Activated CD4-positive, alpha-beta T cell treated with anti-CD3 and anti-CD28 coated beads for 36 hours (primary cell): ENCODE measurements around the gene INPP5A. TPM values are rescaled to one million over a fixed set of nuclear protein-coding genes. Genes with fewer than 3 reads are reported as not detected.
A peak's percentile ranks its signal among the peaks of the same experiment; 100 is the strongest.

Source experiments
- ATAC-seq: fragments of 200-7000 bp; cut with Tn5 transposase; one replicate; pipeline ENCODE4 v1.10.0; 2021; ENCODE audit warnings: mild to moderate bottlenecking, moderate library complexity
- CTCF ChIA-PET: fragments of 350-600 bp; sonication (Branson Sonifier 250); formaldehyde crosslinking; loops from one replicate; lab custom pipeline; 2021; ENCODE audit warnings: antibody characterized with exemption; lab: Charles Lee
- POLR2A ChIA-PET: fragments of 350-600 bp; sonication (Branson Sonifier 250); formaldehyde crosslinking; loops from one replicate; lab custom pipeline; 2021; ENCODE audit warnings: antibody characterized with exemption, inconsistent platforms; lab: Charles Lee
- DNase-seq: peaks from one replicate; pipeline ENCODE4 v3.0.0-alpha.2; 2020
- H3K27ac Mint-ChIP-seq: one replicate; pipeline ENCODE4 v1.8.0; 2021; ENCODE audit warnings: mixed read lengths
- H3K27me3 Mint-ChIP-seq: one replicate; pipeline ENCODE4 v1.8.0; 2021; ENCODE audit warnings: mixed read lengths
- H3K36me3 Mint-ChIP-seq: one replicate; pipeline ENCODE4 v1.8.0; 2021; ENCODE audit warnings: low read depth, mixed read lengths
- H3K4me1 Mint-ChIP-seq: one replicate; pipeline ENCODE4 v1.8.0; 2021; ENCODE audit warnings: mixed read lengths
- H3K4me3 Mint-ChIP-seq: one replicate; pipeline ENCODE4 v1.8.0; 2021; ENCODE audit warnings: mild to moderate bottlenecking, moderate library complexity, mixed read lengths
- H3K9me3 Mint-ChIP-seq: one replicate; pipeline ENCODE4 v1.8.0; 2021; ENCODE audit warnings: low read depth, mixed read lengths
- intact Hi-C, 2 experiments: fragments of 100-400 bp; cut with DNase I in 1 of 2; cut with micrococcal nuclease in 1 of 2; formaldehyde crosslinking; loops; one replicate each; pipeline versions ENCODE4 v1.14.2 to v1.15.1; 2022 to 2024; cut with DNase I, micrococcal nuclease
- total RNA-seq, 2 experiments: library from RNA; stranded (reverse); gene quantifications; one replicate each; pipeline ENCODE4 v1.2.3, GENCODE V29; 2021

INPP5A gene
- total RNA-seq, 2 experiments from 2014 or later, result 8.1 to 9.3 TPM

DNA sequence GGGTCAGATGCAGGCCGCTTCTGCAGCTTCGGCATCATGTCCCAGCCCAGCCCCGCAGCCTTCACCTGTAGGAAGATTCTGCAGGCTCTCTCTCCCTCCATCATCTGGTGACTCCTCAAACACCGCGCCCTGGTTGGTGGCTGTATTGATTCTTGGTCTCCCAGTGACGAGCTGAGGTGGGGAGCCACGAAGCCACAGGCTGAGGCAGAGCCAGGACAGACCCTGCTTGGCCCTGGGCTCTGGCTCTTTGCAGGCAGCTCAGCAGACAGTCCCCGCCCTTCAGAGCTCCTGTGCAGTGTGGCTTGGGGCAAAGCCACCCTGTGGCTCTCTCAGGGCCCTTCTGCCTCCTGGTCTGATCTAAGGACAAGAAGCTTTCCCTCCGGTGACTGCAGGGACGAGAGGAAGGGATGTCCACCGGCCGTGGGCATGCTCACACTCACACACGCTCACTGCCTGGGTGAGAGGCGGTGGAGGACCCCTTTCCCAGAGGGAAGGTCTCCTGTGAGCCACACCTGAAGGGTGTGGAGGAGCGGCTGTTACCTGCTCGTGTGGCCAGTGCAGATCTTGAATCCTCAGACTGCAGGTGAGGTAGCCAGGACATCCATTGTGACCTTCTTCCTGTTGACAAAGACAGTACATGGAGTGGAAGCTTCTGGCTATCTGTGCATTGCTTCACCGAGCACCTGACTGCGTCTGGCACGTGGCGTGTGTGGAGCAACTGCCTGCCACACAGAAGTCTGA lies 79.6 kb downstream of the INPP5A start:
- Mint-ChIP-seq H3K36me3 (peaks cover 32% of the 10 kb centered on the region), H3K27ac (no peak overlapping the region), H3K4me3 (no peak overlapping the region), H3K27me3 (peaks cover 3% of the 10 kb centered on the region), H3K9me3 (peaks cover 16% of the 10 kb centered on the region), H3K4me1 (peaks cover 22% of the 10 kb centered on the region)
- ChIA-PET CTCF (interaction anchor here (0.9 kb wide), 1 partner anchor 37 kb away, joined by 3 read pairs; no protein-coding TSS in a partner anchor), POLR2A (no interaction called here)
- DNase-seq (no peak), ATAC-seq (no peak)
- intact Hi-C loops, result loop anchor here (1.0 to 5.0 kb wide), 3 partner anchors 28 to 42 kb away; no protein-coding TSS in a partner anchor

DNA sequence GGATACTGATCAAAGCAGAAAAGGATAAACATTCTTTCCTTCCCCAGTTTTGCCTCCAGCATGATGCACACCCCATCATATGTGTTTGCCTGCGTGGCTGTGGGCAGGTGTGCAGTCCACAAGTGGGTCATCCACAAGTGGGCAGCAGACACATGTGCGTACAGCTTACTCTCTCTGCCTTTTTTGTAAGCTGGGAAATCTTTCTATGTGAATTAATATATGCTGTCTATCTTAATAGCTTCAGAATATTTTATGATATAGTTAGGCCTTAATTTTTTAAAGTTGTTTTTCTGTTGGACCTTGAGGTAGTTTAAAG lies 80.1 kb downstream of the INPP5A start:
- Mint-ChIP-seq H3K27ac (no peak overlapping the region), H3K4me3 (no peak overlapping the region), H3K36me3 (peaks cover 32% of the 10 kb centered on the region), H3K27me3 (peaks cover 3% of the 10 kb centered on the region), H3K4me1 (peaks cover 20% of the 10 kb centered on the region), H3K9me3 (peaks cover 16% of the 10 kb centered on the region)
- CTCF ChIA-PET, result interaction anchor here (1.0 kb wide), 1 partner anchor 37 kb away, joined by 3 read pairs; no protein-coding TSS in a partner anchor
- POLR2A ChIA-PET, result no interaction called here
- ATAC-seq (no peak), DNase-seq (no peak)
- intact Hi-C loops, result loop anchor here (2.0 to 5.0 kb wide), 2 partner anchors 29 to 40 kb away; no protein-coding TSS in a partner anchor

DNA sequence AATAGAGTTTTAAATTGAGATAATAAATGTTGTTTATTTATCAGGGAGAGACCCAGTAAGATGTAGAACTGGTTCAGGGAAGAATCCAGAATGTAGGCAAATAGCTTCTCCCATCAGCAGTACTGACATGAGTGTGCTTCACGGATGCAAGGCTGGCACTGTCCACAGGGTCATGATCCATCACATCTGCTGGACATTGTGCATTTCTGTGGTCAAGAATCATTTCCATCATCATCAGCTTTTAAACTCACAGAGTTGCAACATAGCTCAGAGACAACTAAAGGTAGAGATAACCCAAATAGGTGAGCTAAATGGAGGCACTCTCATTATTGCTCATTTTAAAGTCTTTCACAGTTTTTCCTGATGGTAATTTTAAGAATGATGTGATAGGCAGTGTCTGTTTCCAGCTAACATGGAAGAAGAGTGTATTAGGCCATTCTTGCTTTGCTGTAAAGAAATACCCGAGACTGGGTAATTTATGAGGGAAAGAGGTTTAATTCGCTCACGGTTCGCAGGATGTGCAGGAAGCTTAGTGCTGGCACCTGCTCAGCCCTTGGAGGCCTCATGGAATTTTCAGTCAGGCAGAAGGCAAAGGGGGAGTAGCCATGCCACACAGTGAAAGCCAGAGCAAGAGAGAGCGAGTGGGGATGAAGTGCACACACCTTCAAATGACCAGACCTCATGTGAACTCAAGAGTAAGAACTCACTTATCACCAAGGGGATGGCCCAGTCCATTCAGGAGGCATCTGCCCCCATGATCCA lies 80.8 kb downstream of the INPP5A start:
- ChIA-PET POLR2A (no interaction called here), CTCF (interaction anchor here (1.0 kb wide), 1 partner anchor 36 kb away, joined by 3 read pairs; no protein-coding TSS in a partner anchor)
- Mint-ChIP-seq H3K27me3 (peaks cover 3% of the 10 kb centered on the region), H3K27ac (no peak overlapping the region), H3K9me3 (peaks cover 16% of the 10 kb centered on the region), H3K4me1 (peaks cover 20% of the 10 kb centered on the region), H3K36me3 (peaks cover 32% of the 10 kb centered on the region), H3K4me3 (no peak overlapping the region)
- intact Hi-C loops, result loop anchor here in 1 of 2 experiments (5.0 kb wide), 1 partner anchor 41 kb away; no protein-coding TSS in a partner anchor
- DNase-seq, result no peak
- no peak for ATAC-seq

GRCh38 chr10:132619927-132620326 lies 82.3 kb downstream of the INPP5A start:
- no peak overlapping the region for H3K4me3 Mint-ChIP-seq
- H3K4me1 Mint-ChIP-seq, result peaks cover 16% of the 10 kb centered on the region
- CTCF ChIA-PET, result no interaction called here
- peaks cover 16% of the 10 kb centered on the region for H3K9me3 Mint-ChIP-seq
- H3K36me3 Mint-ChIP-seq, result peaks cover 29% of the 10 kb centered on the region
- intact Hi-C loops, result loop anchor here in 1 of 2 experiments (5.0 kb wide), 1 partner anchor 43 kb away; no protein-coding TSS in a partner anchor
- POLR2A ChIA-PET, result no interaction called here
- no peak for ATAC-seq
- H3K27ac Mint-ChIP-seq, result no peak overlapping the region
- no peak for DNase-seq
- peaks cover 3% of the 10 kb centered on the region for H3K27me3 Mint-ChIP-seq

- Mint-ChIP-seq H3K4me3 (no peak overlapping the region), H3K9me3 (peaks cover 7% of the 10 kb centered on the region), H3K36me3 (peaks cover 3% of the 10 kb centered on the region), H3K27me3 (no peaks in the 10 kb centered on the region), H3K27ac (no peak overlapping the region), H3K4me1 (peaks cover 18% of the 10 kb centered on the region)
- ATAC-seq (no peak), DNase-seq (no peak)
- intact Hi-C loops, result no loop called here
- CTCF ChIA-PET, result no interaction called here
- POLR2A ChIA-PET, result no interaction called here
Measured at GRCh38 chr10:132624061-132624846, 86.7 kb downstream of the INPP5A start.

GRCh38 chr10:132624847-132625471 lies 87.4 kb downstream of the INPP5A start:
- DNase-seq (no peak), ATAC-seq (no peak)
- Mint-ChIP-seq H3K9me3 (peaks cover 7% of the 10 kb centered on the region), H3K27me3 (no peaks in the 10 kb centered on the region), H3K36me3 (peaks cover 3% of the 10 kb centered on the region), H3K4me3 (no peak overlapping the region), H3K4me1 (peaks cover 19% of the 10 kb centered on the region), H3K27ac (no peak overlapping the region)
- intact Hi-C loops, result no loop called here
- ChIA-PET CTCF (no interaction called here), POLR2A (no interaction called here)

- POLR2A ChIA-PET, result no interaction called here
- DNase-seq, result no peak
- H3K27me3 Mint-ChIP-seq, result no peaks in the 10 kb centered on the region
- H3K9me3 Mint-ChIP-seq, result peaks cover 2% of the 10 kb centered on the region
- ATAC-seq, result no peak
- intact Hi-C loops, result no loop called here
- H3K36me3 Mint-ChIP-seq, result no peaks in the 10 kb centered on the region
- no peak overlapping the region for H3K4me3 Mint-ChIP-seq
- no peak overlapping the region for H3K27ac Mint-ChIP-seq
- peaks cover 22% of the 10 kb centered on the region for H3K4me1 Mint-ChIP-seq
- CTCF ChIA-PET, result interaction anchor here (1.2 kb wide), 1 partner anchor 67 kb away, joined by 4 read pairs; no protein-coding TSS in a partner anchor
Measured at GRCh38 chr10:132626019-132626760, 88.6 kb downstream of the INPP5A start.

DNA sequence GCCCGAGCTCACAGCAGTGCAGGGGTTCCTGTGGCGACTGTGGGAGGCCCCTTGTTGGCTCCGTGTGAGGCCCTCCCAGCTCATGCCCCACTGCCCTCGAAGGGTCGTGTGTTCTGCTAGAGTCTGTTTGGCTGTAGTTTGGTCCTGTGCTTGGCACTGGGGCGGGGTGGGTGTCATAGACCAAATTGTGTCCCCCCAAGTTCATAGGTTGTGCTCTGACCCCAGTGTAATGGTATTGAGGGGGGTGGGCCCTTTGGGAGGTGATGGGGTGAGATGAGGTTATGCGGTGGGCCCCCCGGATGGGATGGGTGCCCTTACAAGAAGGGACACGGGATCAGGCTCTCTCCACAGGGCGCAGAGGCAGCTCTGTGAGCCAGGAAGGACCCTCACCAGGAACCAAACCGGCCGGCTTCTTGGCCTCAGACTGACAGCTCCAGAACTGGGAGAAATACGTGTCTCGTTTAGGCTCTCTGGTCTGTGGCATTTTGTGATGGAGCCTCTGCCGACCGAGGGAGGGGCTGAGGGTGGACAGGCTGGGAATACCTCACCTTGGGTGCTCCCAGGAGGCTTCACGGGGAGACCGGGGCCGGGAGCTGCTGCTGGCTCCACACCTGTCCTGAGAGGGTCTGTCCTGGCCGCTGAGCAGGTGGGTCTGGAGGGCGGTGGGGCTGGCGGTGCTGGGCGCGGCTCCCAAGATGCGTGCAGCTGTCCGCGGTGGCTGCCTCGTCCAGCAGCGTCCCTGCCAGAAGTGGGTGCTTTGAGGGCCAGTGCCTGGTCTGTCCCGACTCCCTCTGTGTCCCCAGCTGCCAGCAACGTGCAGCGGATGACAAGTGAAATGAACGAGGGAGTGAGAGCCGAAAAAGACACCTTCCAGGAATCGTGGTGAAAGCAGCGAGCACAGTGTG lies 89.4 kb downstream of the INPP5A start:
- H3K27me3 Mint-ChIP-seq, result no peaks in the 10 kb centered on the region
- H3K9me3 Mint-ChIP-seq, result no peaks in the 10 kb centered on the region
- peaks cover 22% of the 10 kb centered on the region for H3K4me1 Mint-ChIP-seq
- ChIA-PET POLR2A (no interaction called here), CTCF (interaction anchor here (1.2 kb wide), 1 partner anchor 67 kb away, joined by 4 read pairs; no protein-coding TSS in a partner anchor)
- H3K36me3 Mint-ChIP-seq, result no peaks in the 10 kb centered on the region
- no peak for DNase-seq
- intact Hi-C loops, result no loop called here
- no peak for ATAC-seq
- H3K4me3 Mint-ChIP-seq, result no peak overlapping the region
- no peak overlapping the region for H3K27ac Mint-ChIP-seq

DNA sequence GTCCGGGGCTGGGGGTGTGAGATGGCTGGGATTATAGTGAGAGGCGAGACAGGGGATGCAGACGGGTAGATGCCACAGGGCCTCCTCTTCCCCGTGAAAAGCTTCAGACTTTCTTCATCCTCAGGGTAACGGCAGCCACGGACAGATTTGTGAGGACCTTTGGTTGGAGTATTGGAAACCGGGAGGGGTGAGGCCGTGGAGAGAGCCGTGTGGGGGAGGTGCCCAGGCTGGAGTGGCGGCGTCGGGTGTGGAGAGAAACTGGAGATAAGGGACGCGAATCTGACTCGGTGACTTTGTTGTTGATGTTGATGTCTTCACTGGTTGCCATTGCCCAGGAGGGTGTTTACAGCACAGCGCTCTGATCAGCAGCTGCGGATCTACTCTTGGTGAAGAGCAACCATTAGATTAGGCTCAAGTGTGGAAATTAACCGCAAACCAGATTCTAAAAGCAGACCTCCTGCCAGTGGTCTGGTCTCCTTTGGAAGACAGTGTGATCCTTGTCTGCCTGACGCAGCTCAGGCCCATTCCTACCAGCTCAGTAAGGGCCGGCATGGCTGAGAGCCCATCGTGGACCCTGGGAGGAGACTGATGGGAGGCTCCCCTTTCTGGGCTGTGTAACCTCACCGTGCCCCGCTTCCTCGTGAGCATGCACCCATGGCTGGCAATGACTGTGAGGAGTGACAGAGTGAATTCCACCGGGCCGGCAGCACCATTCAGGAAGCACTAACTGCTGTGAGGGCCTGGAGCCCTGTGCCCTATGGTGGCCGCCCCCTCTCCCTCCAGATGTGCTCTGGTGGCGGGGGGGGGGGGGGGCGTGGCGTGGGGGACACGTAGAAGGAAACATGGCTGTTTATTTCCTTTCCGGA lies 90.3 kb downstream of the INPP5A start:
- Mint-ChIP-seq H3K4me1 (peaks cover 22% of the 10 kb centered on the region), H3K27me3 (no peaks in the 10 kb centered on the region), H3K36me3 (no peaks in the 10 kb centered on the region), H3K27ac (no peak overlapping the region), H3K9me3 (no peaks in the 10 kb centered on the region), H3K4me3 (no peak overlapping the region)
- intact Hi-C loops, result no loop called here
- ChIA-PET POLR2A (no interaction called here), CTCF (no interaction called here)
- DNase-seq, result peak; percentile 30
- peak; percentile 66 for ATAC-seq
